ENCODE data around the gene SYT7. TPM values are rescaled to one million over a fixed set of nuclear protein-coding genes. Genes with fewer than 3 reads are reported as not detected.

SYT7 gene
- total and polyA plus RNA-seq, 2 of the 4 experiments (the other 2 are of a cell fraction), result under 0.01 to 0.19 TPM

DNA sequence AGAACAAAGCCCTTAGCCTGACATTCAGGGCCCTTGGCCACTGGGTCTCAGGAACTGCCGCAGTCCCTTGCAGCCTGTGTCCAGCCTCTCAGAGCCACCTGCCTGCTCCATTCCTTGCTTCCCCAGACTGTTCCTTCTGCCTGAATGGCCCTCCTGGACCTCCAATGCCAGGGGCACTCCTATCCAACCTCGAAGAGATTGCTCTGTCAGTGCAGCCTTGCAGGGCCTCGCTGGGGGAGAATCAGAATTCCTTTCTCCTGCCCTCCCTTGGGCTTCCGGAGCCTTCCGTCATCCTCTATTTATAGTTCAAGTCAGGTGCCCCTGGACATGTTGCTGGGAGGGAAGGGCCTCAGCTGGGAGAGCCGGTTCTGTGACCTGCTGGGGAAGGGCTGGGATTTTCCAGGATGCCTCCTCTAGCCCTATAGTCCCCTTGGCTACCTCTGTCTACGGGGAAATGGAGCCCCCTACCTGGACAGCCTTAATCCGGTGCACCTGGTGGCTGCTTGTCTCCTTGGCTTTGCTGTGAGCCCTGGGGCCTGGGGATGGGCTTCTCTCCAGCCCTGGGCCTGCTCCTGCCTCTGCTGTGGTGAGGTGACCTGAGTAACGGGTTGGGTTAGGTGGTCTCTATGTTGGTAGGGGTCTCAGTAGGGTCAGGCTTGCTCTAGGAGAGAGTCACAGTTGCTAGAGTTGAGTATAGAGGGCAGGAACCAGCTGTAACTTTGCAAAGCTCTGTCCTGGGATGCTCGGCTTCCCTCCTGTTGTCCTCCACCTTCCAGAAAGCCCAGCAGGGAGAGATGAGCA is 45.9 kb upstream of the SYT7 start (continued):
- no peak for TF ChIP-seq CEBPB (IDR thresholded peaks at IDR 0.05; ENCODE audit: low read depth, low read length)

DNA sequence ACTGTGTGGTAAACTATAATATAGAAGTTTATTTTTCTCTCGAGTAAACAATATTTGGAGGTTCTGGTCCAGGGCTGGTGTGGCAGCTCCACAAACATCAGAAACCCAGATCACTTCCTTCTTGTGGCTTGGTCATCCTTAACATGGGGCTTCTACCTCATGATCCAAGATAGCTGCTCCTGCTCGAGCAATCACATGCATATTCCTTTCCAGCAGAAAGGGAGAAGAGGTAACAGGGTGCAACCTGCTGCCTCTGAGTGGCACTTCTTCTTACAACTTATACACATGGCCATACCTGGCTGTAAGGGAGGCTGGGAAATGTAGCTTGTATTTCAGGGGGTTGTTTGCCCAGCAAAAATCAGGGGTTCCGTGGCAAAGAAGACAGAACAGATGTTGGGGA is 44.6 kb upstream of the SYT7 start:
- Histone ChIP-seq H2AK5ac (ENCODE audit: low read depth, low read length) (no peak overlapping the region), H4K20me1 (ENCODE audit: insufficient read depth, low read length) (no peaks in the 10 kb centered on the region), H2BK20ac (ENCODE audit: low read depth, low read length) (no peak overlapping the region), H2BK120ac (ENCODE audit: low read depth, low read length) (no peak overlapping the region), H3K9ac (ENCODE audit: low read depth, low read length) (no peak overlapping the region), H4K5ac (ENCODE audit: low read depth, low read length) (no peak overlapping the region), H3K18ac (ENCODE audit: low read depth, low read length) (no peak overlapping the region), H3K4me2 (ENCODE audit: low read depth, low read length) (no peak overlapping the region), H4K8ac (ENCODE audit: low read depth in 2 of 2, low read length in 2 of 2) (no peak overlapping the region), H3K9me3 (ENCODE audit: control insufficient read depth, insufficient read depth, low read length) (no peaks in the 10 kb centered on the region), H3K4me1 (ENCODE audit: control insufficient read depth, insufficient read depth, low read length) (no peaks in the 10 kb centered on the region), H2BK5ac (ENCODE audit: low read depth, low read length, poor library complexity, severe bottlenecking) (no peak overlapping the region), H2AK9ac (replicated peaks; ENCODE audit: low read depth, low read length, poor library complexity) (no peak overlapping the region), H3K23ac (ENCODE audit: low read depth, low read length) (no peak overlapping the region), H3K27ac (ENCODE audit: insufficient read depth, low read length) (no peak overlapping the region), H3K27me3 (ENCODE audit: control insufficient read depth, insufficient read depth, low read length) (peaks cover 14% of the 10 kb centered on the region; the same call in 1 of the 2 replicates), H3K9me1 (ENCODE audit: insufficient read depth, low read length) (no peaks in the 10 kb centered on the region), H3K4me3 (ENCODE audit: insufficient read depth, low read depth, low read length) (no peak overlapping the region), H2AFZ (replicated peaks; ENCODE audit: low read length, poor library complexity) (no peak overlapping the region), H3K36me3 (ENCODE audit: control insufficient read depth, insufficient read depth, low read length) (no peaks in the 10 kb centered on the region), H2BK15ac (ENCODE audit: low read depth, low read length) (no peak overlapping the region), H4K91ac (ENCODE audit: insufficient read depth, low read depth, low read length) (no peak overlapping the region), H3K56ac (ENCODE audit: extremely low read depth, insufficient read depth, low read length) (no peak overlapping the region), H3K79me1 (ENCODE audit: low read depth in 1 of 2, low read length in 2 of 2) (no peaks in the 10 kb centered on the region), H3K4ac (ENCODE audit: low read depth, low read length) (no peak overlapping the region), H3K14ac (replicated peaks; ENCODE audit: low read depth, low read length) (no peak overlapping the region)
- TF ChIP-seq CHD1 (IDR thresholded peaks at IDR 0.05; ENCODE audit: low read depth, low read length) (no peak), FOS (IDR thresholded peaks at IDR 0.05; ENCODE audit: low read depth, low read length) (no peak), BHLHE40 (IDR thresholded peaks at IDR 0.05; ENCODE audit: low read depth, low read length) (no peak), RCOR1 (IDR thresholded peaks at IDR 0.05; ENCODE audit: insufficient replicate concordance, low read length) (no peak), MAFK (IDR thresholded peaks at IDR 0.05; ENCODE audit: low read depth, low read length) (no peak), CEBPB (IDR thresholded peaks at IDR 0.05; ENCODE audit: low read depth, low read length) (no peak), MXI1 (IDR thresholded peaks at IDR 0.05; ENCODE audit: borderline replicate concordance, low read depth, low read length) (no peak), NFE2L2 (IDR thresholded peaks at IDR 0.05; ENCODE audit: low read depth, low read length) (no peak), RFX5 (IDR thresholded peaks at IDR 0.05; ENCODE audit: low read depth, low read length) (no peak), POLR2A (IDR thresholded peaks at IDR 0.05; ENCODE audit: low read depth, low read length) (no peak), RAD21 (IDR thresholded peaks at IDR 0.05; ENCODE audit: low read length) (no peak), MAZ (IDR thresholded peaks at IDR 0.05; ENCODE audit: borderline replicate concordance, low read depth, low read length) (no peak)
- TF ChIP-seq, protein P1, sequence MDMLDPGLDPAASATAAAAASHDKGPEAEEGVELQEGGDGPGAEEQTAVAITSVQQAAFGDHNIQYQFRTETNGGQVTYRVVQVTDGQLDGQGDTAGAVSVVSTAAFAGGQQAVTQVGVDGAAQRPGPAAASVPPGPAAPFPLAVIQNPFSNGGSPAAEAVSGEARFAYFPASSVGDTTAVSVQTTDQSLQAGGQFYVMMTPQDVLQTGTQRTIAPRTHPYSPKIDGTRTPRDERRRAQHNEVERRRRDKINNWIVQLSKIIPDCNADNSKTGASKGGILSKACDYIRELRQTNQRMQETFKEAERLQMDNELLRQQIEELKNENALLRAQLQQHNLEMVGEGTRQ (IDR thresholded peaks at IDR 0.05; ENCODE audit: low read depth, low read length), result no peak
- ATAC-seq (ENCODE audit: low read depth) (no peak), DNase-seq (no peak)
- no CpG with 5 or more reads among the region's 3 CpGs for WGBS, 2 experiments (ENCODE audit: extremely low coverage in 2 of 2, insufficient read length in 1 of 2)
- CTCF ChIA-PET, result interaction anchor here (0.8 kb wide), 1 partner anchor 179 kb away, joined by 4 read pairs; no protein-coding TSS in a partner anchor
- dilution Hi-C loops (cut with HindIII; ENCODE audit: low sequenced_read_pairs, unreplicated experiment) (no loop called here), intact Hi-C loops (cut with micrococcal nuclease) (loop anchor here (5.0 kb wide), 2 partner anchors 93 to 108 kb away; no protein-coding TSS in a partner anchor), in situ Hi-C loops (cut with MboI; ENCODE audit: low sequenced_read_pairs) (loop anchor here (5.0 kb wide), 1 partner anchor 38 kb away; no protein-coding TSS in a partner anchor)
- POLR2A ChIA-PET (ENCODE audit: unreplicated experiment), result no interaction called here
- BruUV-seq (replicated peaks), result no TSS peak

Data from IMR-90 (cell line).